ENCODE measurements around the gene HIRIP3. TPM values are rescaled to one million over a fixed set of nuclear protein-coding genes. Genes with fewer than 3 reads are reported as not detected.

Gene HIRIP3
- total and polyA plus RNA-seq, 2 of the 8 experiments (the other 6 are each of a cell fraction or from before 2014, with no cell fraction given), result 11.9 to 18.5 TPM

DNA sequence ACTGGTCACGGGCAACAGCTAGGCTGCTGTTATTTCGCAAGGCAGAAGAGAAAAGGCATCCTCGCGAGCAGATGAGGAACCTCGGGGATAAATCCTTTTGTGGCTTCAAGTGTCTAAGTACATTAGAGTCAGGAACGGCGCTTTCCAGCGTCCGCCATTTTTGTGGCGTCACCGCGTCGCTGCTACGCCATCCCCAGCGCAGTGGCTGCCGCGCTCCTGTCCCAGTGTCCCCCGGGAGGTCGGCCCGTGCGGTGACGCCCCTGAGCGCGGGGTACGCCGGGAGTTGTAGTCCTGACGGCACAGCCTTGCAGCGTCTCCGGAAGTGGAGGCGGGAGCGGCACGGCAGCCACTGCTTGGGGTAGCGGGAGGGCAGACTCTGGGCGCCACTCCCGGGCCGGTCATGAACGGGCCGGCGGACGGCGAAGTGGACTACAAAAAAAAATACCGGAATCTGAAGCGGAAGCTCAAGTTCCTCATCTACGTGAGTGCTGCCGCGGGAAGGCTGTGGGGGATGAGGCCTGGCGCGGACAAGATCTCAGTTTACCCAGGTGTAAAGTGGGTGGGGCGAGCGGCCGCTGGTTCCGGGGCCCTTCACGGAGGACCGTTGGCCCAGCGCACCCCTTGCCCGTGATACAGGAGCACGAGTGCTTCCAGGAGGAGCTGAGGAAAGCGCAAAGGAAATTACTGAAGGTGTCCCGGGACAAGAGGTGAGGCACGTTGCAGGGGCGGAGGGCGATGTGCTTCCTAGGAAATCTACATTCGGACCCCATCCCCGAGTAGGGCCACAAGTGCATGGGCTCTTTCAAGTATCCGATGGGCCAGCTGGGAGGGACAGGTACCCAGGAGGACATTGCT lies 721 bp upstream of the HIRIP3 start, which contains the start of gene INO80E:
TSS of gene INO80E (plus strand) at position 331 of the 855 bp plus-strand sequence. CDS start at position 401, 70 bp downstream.
- ChIA-PET CTCF (ENCODE audit: partially characterized antibody) (interaction anchor here (0.6 to 1.6 kb wide), 4 partner anchors 10 to 40 kb away, joined by 3 to 5 read pairs (median 4); no protein-coding TSS in a partner anchor), POLR2A (ENCODE audit: partially characterized antibody) (interaction anchor here (0.7 to 5.5 kb wide), 18 partner anchors 10 to 286 kb away, joined by 3 to 34 read pairs (median 4); partner anchors contain the start of genes ALDOA, DOC2A, KCTD13 and PRRT2)
- H2AK5ac ChIP-seq (ENCODE audit: low read depth, low read length), result no peak within 1 kb of the TSS
- peak within 1 kb of the TSS; percentile 70 to 86 (median 78) for H3K9ac ChIP-seq (replicated peaks in 1 of 4; ENCODE audit: extremely low read depth in 1 of 4, low read depth in 3 of 4, low read length in 3 of 4)
- H3K23ac ChIP-seq (ENCODE audit: insufficient read length), result no peak within 1 kb of the TSS
- peak within 1 kb of the TSS; percentile 81 for H2BK5ac ChIP-seq (ENCODE audit: low read depth, low read length)
- peak within 1 kb of the TSS; percentile 86 for H2AFZ ChIP-seq (ENCODE audit: low read length)
- H4K5ac ChIP-seq (ENCODE audit: insufficient read length, low read depth, low read length), result peak within 1 kb of the TSS; percentile 85
- H3K4ac ChIP-seq (replicated peaks; ENCODE audit: insufficient read length, low read depth, low read length), result peak within 1 kb of the TSS; percentile 27
- H3K56ac ChIP-seq (replicated peaks; ENCODE audit: insufficient read length, low read depth, low read length), result peak within 1 kb of the TSS; percentile 75
- H3K79me1 ChIP-seq (ENCODE audit: low read depth, low read length), result peaks cover 3% of the 10 kb centered on the region; the same call in 1 of the 2 replicates
- H2BK12ac ChIP-seq (ENCODE audit: low read depth, low read length), result peak within 1 kb of the TSS; percentile 10; the same call in 1 of the 2 replicates
- peak within 1 kb of the TSS; percentile 77; the same call in 1 of the 2 replicates for H2BK15ac ChIP-seq (ENCODE audit: low read length)
- peak within 1 kb of the TSS; percentile 97 for H3K18ac ChIP-seq (ENCODE audit: extremely low read depth, low read length)
- peak; percentile 90 to 98 for DNase-seq (ENCODE audit: low read depth in 1 of 2, low spot score in 2 of 2)
- H3K27me3 ChIP-seq (replicated peaks in 1 of 4; ENCODE audit: control insufficient read depth in 3 of 4, extremely low read depth in 1 of 4, insufficient read depth in 3 of 4, low read length in 3 of 4), result no peaks in the 10 kb centered on the region
- H3K4me1 ChIP-seq (replicated peaks in 1 of 4; ENCODE audit: control insufficient read depth in 3 of 4, insufficient read depth in 4 of 4, low read length in 3 of 4), result peaks cover 0 to 10% (median 4%) of the 10 kb centered on the region in 4 experiments; a peak in 6 of 7 replicates
- H3K9me3 ChIP-seq (ENCODE audit: insufficient read depth in 2 of 2, low read depth in 1 of 2, low read length in 1 of 2), result no peaks in the 10 kb centered on the region
- peak within 1 kb of the TSS; percentile 75 to 91 (median 80) for H3K4me3 ChIP-seq (ENCODE audit: extremely low read depth in 1 of 4, insufficient read depth in 2 of 4, low read depth in 3 of 4, low read length in 4 of 4)
- peaks cover 9% of the 10 kb centered on the region; the same call in 1 of the 2 replicates for H3K23me2 ChIP-seq (ENCODE audit: low read depth, low read length)
- no peak within 1 kb of the TSS for H2BK20ac ChIP-seq (ENCODE audit: low read length)
- H3K4me2 ChIP-seq (ENCODE audit: insufficient read depth in 1 of 2, low read depth in 2 of 2, low read length in 2 of 2), result peak within 1 kb of the TSS; percentile 78 to 92
- WGBS, 2 experiments (ENCODE audit: extremely low coverage in 1 of 2, insufficient coverage in 1 of 2, insufficient read length in 1 of 2, insufficient replicate concordance in 2 of 2, low coverage in 1 of 2, low lambda C conversion rate in 2 of 2, missing lambda C conversion rate in 1 of 2), result 2% methylated on average over 57 of the region's 65 CpGs; no CpG with 5 or more reads in 1 of the 2 experiments
- H4K91ac ChIP-seq (replicated peaks; ENCODE audit: insufficient read length, low read length), result peak within 1 kb of the TSS; percentile 87
- no peak within 1 kb of the TSS for H3K14ac ChIP-seq (ENCODE audit: insufficient read length)
- H4K20me1 ChIP-seq (replicated peaks in 1 of 2; ENCODE audit: control insufficient read depth in 1 of 2, insufficient read depth in 2 of 2, low read length in 2 of 2), result peaks cover 0 to 4% of the 10 kb centered on the region in 2 experiments
- no peak for FAIRE-seq
- peaks cover 0 to 11% (median under 1%) of the 10 kb centered on the region in 4 experiments; a peak in 6 of 8 replicates for H3K36me3 ChIP-seq (ENCODE audit: control insufficient read depth in 2 of 4, insufficient read depth in 4 of 4, low read length in 3 of 4)
- H2BK120ac ChIP-seq (replicated peaks; ENCODE audit: low read depth, low read length), result no peak within 1 kb of the TSS
- peak within 1 kb of the TSS; percentile 86 for H3K27ac ChIP-seq (ENCODE audit: low read depth, low read length)
- H3K79me2 ChIP-seq (ENCODE audit: control insufficient read depth in 1 of 2, insufficient read depth in 2 of 2, low read length in 2 of 2), result peaks cover 0 to 7% of the 10 kb centered on the region in 2 experiments; a peak in 1 of 4 replicates
- peak within 1 kb of the TSS; percentile 93 for H4K8ac ChIP-seq (ENCODE audit: extremely low read depth, insufficient read depth, low read length)
- TF ChIP-seq ZNF274 (IDR thresholded peaks at IDR 0.05; ENCODE audit: borderline replicate concordance, extremely low read depth, low read length) (no peak), SIN3A (conservative IDR thresholded peaks at IDR 0.05 in 1 of 2, IDR thresholded peaks at IDR 0.05 in 1 of 2; ENCODE audit: low read depth in 1 of 2, low read length in 2 of 2) (0 out of 4 replicates have a peak, but pooled peaks have one; percentile 14 to 58), EZH2 (IDR thresholded peaks at IDR 0.05; ENCODE audit: low read depth, low read length, severe bottlenecking) (no peak), CBX5 (IDR thresholded peaks at IDR 0.05; ENCODE audit: low read depth, low read length) (no peak), TAF1 (IDR thresholded peaks at IDR 0.05; ENCODE audit: low read depth, low read length) (peak; percentile 43; the same call in 1 of the 2 replicates), KDM1A (IDR thresholded peaks at IDR 0.05; ENCODE audit: borderline replicate concordance, low read length) (peak; percentile 91), KDM5A (IDR thresholded peaks at IDR 0.05; ENCODE audit: low read length) (peak; percentile 72), TBP (IDR thresholded peaks at IDR 0.05; ENCODE audit: low read depth, low read length) (peak; percentile 25)
- TF ChIP-seq, protein P1, sequence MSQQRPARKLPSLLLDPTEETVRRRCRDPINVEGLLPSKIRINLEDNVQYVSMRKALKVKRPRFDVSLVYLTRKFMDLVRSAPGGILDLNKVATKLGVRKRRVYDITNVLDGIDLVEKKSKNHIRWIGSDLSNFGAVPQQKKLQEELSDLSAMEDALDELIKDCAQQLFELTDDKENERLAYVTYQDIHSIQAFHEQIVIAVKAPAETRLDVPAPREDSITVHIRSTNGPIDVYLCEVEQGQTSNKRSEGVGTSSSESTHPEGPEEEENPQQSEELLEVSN (IDR thresholded peaks at IDR 0.05), result no peak
